ENCODE measurements around the gene PI3. TPM values are rescaled to one million over a fixed set of nuclear protein-coding genes. Genes with fewer than 3 reads are reported as not detected.

Gene PI3
- total RNA-seq, 2 experiments from 2014 or later, result not detected

DNA sequence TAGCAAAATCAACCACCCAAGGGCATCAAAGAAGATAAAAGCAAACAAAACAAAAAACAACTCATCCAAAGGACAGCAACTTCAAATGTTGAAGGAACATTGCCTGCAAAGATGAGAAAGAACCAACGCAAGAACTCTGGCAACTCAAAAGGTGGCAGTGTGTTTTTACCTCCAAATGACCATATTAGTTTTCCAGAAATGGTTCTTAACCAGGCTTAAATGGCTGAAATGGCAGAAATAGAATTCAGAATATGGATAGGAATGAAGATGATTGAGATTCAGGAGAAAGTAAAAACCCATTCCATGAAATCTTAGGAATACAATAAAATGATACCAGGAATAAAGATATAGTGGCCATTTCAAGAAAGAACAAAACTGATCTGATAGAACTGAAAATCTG is 9.8 kb upstream of the PI3 start:
- DNase-seq (no peak), ATAC-seq (no peak)
- Mint-ChIP-seq H3K27me3 (peaks cover 45% of the 10 kb centered on the region), H3K9me3 (peaks cover 3% of the 10 kb centered on the region), H3K4me3 (no peak overlapping the region), H3K27ac (no peak overlapping the region), H3K4me1 (ENCODE audit: low read depth) (no peaks in the 10 kb centered on the region), H3K36me3 (ENCODE audit: low read depth) (no peaks in the 10 kb centered on the region)
- POLR2A ChIA-PET, result interaction anchor here (1.0 kb wide), 1 partner anchor 126 kb away, joined by 3 read pairs; no protein-coding TSS in a partner anchor
- intact Hi-C loops (cut with micrococcal nuclease), result no loop called here
- TF ChIP-seq, protein P1, sequence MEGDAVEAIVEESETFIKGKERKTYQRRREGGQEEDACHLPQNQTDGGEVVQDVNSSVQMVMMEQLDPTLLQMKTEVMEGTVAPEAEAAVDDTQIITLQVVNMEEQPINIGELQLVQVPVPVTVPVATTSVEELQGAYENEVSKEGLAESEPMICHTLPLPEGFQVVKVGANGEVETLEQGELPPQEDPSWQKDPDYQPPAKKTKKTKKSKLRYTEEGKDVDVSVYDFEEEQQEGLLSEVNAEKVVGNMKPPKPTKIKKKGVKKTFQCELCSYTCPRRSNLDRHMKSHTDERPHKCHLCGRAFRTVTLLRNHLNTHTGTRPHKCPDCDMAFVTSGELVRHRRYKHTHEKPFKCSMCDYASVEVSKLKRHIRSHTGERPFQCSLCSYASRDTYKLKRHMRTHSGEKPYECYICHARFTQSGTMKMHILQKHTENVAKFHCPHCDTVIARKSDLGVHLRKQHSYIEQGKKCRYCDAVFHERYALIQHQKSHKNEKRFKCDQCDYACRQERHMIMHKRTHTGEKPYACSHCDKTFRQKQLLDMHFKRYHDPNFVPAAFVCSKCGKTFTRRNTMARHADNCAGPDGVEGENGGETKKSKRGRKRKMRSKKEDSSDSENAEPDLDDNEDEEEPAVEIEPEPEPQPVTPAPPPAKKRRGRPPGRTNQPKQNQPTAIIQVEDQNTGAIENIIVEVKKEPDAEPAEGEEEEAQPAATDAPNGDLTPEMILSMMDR (IDR thresholded peaks at IDR 0.05), result no peak
- CTCF ChIA-PET, result interaction anchor here (3.6 kb wide), 1 partner anchor 26 kb away, joined by 14 read pairs; no protein-coding TSS in a partner anchor

- ATAC-seq, result no peak
- Mint-ChIP-seq H3K36me3 (ENCODE audit: low read depth) (no peaks in the 10 kb centered on the region), H3K4me3 (no peak overlapping the region), H3K4me1 (ENCODE audit: low read depth) (no peaks in the 10 kb centered on the region), H3K9me3 (no peaks in the 10 kb centered on the region), H3K27me3 (peaks cover 3% of the 10 kb centered on the region), H3K27ac (no peak overlapping the region)
- ChIA-PET CTCF (interaction anchor here (1.2 kb wide), 1 partner anchor 35 kb away, joined by 3 read pairs; no protein-coding TSS in a partner anchor), POLR2A (no interaction called here)
- DNase-seq, result no peak
- TF ChIP-seq, protein P1 (IDR thresholded peaks at IDR 0.05), result no peak
- intact Hi-C loops (cut with micrococcal nuclease), result no loop called here
Measured at GRCh38 chr20:45173522-45173921, 1.2 kb upstream of the PI3 start.

DNA sequence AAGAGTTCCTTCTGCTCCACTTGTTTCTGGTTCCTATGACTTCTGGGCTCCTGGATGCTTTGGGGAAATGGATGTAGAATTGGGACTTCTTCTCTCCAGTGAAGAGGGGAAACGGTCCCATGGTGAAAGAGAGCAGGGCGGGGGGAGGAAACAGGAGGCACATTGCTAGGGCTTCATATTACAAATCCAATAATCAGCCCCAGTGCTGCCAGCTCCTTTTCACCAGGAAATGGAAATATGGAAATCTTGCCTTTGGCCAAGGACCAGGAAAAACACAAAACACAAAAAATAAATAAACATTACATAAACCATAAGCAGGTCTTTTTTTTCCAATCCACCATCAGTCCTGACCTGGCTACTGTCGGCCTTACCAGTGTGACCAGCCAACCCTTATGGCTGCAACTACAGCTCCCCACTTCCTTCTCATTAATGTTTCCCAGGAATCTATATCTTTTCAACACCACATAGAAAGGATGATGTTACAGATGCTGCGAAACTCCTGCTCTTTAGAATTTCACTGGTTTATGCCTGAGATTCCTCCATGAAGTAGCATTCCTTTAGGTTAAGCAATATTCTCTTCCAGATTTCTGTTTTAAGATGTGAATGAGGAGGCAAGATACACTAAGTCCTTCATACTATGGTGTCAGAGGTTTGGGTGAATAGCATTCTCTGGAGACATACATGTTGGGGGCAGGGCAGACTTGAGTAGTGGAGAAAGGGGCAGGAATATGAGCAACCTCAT is 2.0 kb downstream of the PI3 start:
- CTCF ChIA-PET, result no interaction called here
- H3K27me3 Mint-ChIP-seq, result no peaks in the 10 kb centered on the region
- intact Hi-C loops (cut with micrococcal nuclease), result no loop called here
- H3K4me3 Mint-ChIP-seq, result no peak overlapping the region
- H3K4me1 Mint-ChIP-seq (ENCODE audit: low read depth), result no peaks in the 10 kb centered on the region
- H3K36me3 Mint-ChIP-seq (ENCODE audit: low read depth), result no peaks in the 10 kb centered on the region
- POLR2A ChIA-PET, result interaction anchor here (0.6 kb wide), 1 partner anchor 273 kb away, joined by 3 read pairs; no protein-coding TSS in a partner anchor
- H3K27ac Mint-ChIP-seq, result no peak overlapping the region
- no peaks in the 10 kb centered on the region for H3K9me3 Mint-ChIP-seq
- DNase-seq, result no peak
- ATAC-seq, result no peak
- TF ChIP-seq, protein P1 (IDR thresholded peaks at IDR 0.05), result no peak

GRCh38 chr20:45179166-45179565 is 4.5 kb downstream of the PI3 start:
- POLR2A ChIA-PET, result interaction anchor here (1.2 kb wide), 1 partner anchor 8 kb away, joined by 3 read pairs; no protein-coding TSS in a partner anchor
- Mint-ChIP-seq H3K4me3 (no peak overlapping the region), H3K4me1 (ENCODE audit: low read depth) (no peaks in the 10 kb centered on the region), H3K27ac (no peak overlapping the region), H3K9me3 (no peaks in the 10 kb centered on the region), H3K27me3 (no peaks in the 10 kb centered on the region), H3K36me3 (ENCODE audit: low read depth) (no peaks in the 10 kb centered on the region)
- intact Hi-C loops (cut with micrococcal nuclease), result no loop called here
- no peak for DNase-seq
- CTCF ChIA-PET, result interaction anchor here (1.0 to 1.3 kb wide), 2 partner anchors 115 to 135 kb away, joined by 3 read pairs; no protein-coding TSS in a partner anchor
- TF ChIP-seq, protein P1 (IDR thresholded peaks at IDR 0.05), result no peak
- ATAC-seq, result no peak

- Mint-ChIP-seq H3K4me1 (ENCODE audit: low read depth) (no peaks in the 10 kb centered on the region), H3K36me3 (ENCODE audit: low read depth) (no peaks in the 10 kb centered on the region), H3K27ac (no peak overlapping the region), H3K4me3 (no peak overlapping the region), H3K27me3 (no peaks in the 10 kb centered on the region), H3K9me3 (no peaks in the 10 kb centered on the region)
- ATAC-seq (no peak), DNase-seq (no peak)
- CTCF ChIA-PET, result interaction anchor here (0.6 kb wide), 1 partner anchor 124 kb away, joined by 3 read pairs; no protein-coding TSS in a partner anchor
- POLR2A ChIA-PET, result no interaction called here
- TF ChIP-seq, protein P1 (IDR thresholded peaks at IDR 0.05), result no peak
- intact Hi-C loops (cut with micrococcal nuclease), result no loop called here
Measured at GRCh38 chr20:45181639-45182038, 6.9 kb downstream of the PI3 start.

Measured in activated CD8-positive, alpha-beta T cell treated with anti-CD3 and anti-CD28 coated beads for 36 hours (primary cell).